GM19455 (cell line): ENCODE data around the gene SAP25.
"Not testable (repeated sequence)": the region's sequence is repeated elsewhere in the genome, so short reads cannot be mapped to it uniquely, and the experiment has no call there.

ENCODE experiments used
- ATAC-seq: cut with Tn5 transposase; IDR thresholded peaks from one replicate; pipeline ENCODE4 v1.9.1; 2021; ENCODE audit not compliant: unreplicated experiment

The SAP25 gene

DNA sequence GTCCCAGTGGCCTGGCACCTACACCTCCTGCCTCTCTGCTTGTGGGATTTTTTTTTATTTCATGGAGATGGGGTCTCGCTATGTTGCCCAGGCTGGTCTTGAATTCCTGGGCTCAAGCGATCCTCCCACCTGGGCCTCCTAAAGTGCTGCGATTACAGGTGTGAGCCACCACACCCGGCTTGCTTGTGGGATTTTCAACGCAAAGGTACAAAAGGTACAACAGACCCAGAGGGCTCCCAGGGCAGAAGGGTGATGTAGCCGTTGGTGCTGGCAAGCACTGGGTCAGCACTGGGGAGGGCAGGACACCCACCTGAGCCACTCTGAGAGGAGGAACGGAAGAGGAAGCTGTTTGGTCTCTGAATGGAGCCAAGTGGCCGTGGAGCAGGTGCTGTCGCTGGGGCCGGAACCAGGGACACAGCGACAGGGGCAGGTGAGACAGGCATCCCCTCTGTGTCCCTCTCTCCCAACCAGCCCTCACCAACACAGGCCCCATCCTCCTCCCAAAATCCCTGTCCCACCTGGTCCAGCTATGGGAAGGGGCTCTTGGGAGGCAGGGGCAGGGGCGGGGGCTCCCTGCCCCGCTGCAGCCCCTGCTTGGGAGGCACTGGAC lies 2.8 kb upstream of the SAP25 start:
- ATAC-seq: no peak

DNA sequence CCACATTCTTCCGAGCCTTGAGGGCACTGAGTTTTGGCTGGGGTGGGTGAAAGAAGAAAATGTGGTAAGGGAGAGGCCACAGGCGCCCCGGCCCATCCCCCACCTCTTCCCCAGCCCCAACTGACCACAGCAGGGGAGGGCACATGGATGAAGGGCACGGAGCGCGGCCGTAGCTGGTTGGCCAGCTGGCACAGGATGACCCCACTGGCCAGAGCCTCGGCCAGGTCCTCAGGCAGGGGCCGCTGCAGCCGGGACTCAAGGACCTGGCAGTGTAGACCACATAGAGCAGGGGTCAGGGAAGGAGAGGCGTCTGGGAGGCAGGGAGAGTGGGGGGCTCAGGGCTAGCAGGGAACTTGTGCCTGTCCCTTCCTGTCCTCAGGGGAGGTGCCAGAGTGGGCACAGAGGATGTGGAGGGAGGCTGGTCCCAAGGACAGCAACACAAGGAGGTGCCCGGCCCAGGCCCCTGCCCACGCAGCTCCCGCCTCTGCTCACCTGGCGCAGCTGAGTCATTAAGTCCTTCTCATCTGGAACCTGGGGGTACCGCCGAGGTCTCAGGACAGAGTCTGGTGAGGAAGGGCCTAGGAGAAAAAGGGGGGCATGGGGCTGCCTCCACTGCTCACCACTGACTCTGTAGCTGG lies 2.2 kb upstream of the SAP25 start:
- no peak for ATAC-seq

DNA sequence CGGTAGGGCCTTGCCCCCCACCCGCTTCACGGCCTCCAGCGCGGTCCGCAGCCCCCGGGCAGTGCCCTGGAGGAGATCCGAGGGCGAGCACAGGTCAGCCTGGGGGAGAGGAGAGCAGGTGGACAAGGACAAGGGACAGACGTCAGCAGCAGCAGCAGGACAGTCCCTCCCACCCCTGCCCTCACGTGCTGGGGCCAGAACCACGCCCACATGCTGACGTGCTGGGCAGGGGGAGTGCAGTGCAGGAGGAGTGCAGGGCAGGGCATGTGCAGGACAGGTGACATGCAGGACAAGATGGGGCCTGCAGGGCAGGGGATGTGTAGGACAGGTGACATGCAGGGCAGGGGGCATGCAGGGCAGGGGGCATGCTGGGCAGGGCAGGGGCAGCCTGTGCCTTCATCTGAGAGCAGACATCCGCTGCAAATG lies 1.5 kb upstream of the SAP25 start:
- ATAC-seq: no peak

DNA sequence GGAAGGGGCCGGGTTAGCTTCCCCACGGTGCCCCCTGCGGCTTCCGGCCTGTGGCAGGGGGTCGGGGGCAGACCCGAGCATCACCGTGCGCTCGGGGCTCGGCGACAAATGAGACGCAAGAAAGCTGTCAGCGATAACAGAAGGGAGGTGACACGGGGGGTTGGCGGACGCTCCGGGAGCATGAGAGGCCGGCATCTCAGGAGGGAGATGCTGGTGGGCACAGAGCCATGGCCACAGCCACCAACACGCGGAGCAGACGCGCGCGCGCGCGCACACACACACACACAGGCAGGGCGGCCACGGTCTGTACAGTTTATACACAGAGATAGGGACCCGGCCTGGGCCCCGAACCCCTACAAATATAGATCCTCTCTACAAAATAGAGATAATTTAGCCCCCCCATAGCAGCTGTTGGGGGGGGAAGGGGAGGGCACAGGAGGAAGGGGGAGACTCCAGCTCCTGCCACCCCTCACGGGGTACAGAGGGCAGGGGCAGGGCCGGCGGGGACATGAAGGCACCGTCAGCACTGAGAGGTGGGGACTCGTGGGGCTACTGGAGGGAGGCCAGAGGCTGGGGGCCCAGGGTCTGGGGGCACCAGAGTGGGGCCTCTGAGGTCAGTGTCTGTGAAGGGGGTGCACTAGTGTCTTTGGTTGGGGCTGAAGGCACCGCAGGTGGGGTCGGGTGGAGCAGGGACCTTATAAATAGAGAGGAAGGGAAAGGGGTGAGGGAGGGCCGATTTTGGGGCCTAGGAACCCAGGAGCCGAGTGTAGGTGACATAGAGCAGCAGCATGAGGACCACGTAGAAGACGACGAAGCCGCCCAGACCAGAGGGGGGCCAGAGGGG lies 884 bp upstream of the SAP25 start:
- no peak for ATAC-seq

DNA sequence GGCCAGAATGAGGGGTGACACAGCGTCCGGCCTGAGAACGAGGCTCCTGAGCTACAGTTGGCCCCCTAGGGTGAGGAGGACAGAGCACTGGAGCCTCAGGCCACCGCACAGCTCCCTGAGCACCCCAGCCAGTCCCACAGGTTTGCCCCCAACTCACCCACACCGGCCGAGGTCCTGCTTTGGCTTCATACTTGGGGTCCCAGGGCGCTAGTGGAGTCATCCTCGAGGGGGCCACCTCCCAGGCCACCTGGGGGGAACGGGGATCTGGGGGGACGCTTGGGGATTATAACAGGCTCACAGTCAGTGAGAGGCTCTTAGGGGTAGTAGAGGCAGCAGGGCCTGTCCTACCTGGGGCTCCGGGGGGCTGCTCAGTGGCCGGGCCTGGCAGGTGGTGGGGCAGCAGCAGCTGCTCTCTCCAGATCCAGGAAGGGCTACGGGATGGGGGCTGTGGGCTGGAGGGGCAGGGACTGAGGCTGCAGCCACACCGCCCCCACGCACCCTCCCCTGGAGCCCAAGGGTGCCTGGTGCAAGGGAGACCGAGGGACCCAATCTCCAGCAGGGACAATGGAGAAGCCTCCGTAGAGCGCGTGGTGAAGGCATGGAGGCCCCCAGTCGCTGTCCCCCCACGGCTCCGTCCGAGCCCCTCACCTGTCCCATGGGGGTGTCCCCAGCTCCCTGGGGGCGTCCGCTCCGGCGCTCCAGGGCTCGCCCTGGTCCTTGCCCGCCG lies 588 bp downstream of the SAP25 start:
- ATAC-seq: no peak

DNA sequence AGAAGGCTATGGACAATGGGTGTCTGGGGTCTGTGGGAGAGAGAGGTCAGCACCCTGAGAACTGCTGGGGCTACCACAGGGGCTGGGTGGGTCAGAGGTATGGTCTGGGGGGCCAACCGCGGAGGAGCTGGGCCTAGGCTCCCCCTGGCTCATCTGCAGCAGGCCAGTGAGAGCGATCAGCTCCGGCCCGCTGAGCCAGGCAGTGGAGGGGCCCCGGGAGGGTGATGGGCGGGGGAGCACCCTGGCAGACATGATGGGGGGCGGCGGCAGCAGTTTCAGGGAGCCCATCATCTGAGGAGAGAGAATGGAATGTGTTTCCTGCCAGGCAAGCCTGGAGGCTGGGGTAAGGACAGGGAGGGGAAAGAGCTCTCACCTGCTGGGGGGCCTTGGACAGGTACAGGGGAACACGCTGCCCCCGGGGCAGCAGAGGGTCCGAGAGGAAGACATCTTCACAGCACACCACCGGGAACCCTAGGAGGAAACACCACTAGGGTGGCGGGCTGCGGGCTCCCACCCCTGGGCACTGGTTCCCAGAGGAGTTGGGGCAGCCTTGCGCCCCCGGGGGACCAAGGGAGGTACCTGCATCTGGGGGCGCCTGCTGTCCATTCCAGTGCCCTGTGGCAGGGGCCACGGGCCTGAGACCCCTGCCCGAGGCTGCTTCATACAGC lies 1.3 kb downstream of the SAP25 start:
- ATAC-seq: no peak

DNA sequence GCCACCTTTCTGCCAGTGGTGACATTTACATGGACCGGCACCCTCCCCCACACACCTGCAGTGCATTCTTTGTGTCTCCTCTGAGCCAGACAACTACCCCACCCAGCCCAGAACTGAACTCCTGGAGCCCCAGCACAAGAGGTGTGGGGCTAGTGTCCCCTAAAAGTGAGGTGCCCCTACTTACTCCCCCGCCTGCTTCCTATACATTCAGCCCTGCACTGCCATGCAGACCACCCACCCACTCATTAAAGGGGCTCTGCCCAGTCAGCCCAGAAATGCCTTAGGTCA lies 1.9 kb downstream of the SAP25 start:
- ATAC-seq: no peak

DNA sequence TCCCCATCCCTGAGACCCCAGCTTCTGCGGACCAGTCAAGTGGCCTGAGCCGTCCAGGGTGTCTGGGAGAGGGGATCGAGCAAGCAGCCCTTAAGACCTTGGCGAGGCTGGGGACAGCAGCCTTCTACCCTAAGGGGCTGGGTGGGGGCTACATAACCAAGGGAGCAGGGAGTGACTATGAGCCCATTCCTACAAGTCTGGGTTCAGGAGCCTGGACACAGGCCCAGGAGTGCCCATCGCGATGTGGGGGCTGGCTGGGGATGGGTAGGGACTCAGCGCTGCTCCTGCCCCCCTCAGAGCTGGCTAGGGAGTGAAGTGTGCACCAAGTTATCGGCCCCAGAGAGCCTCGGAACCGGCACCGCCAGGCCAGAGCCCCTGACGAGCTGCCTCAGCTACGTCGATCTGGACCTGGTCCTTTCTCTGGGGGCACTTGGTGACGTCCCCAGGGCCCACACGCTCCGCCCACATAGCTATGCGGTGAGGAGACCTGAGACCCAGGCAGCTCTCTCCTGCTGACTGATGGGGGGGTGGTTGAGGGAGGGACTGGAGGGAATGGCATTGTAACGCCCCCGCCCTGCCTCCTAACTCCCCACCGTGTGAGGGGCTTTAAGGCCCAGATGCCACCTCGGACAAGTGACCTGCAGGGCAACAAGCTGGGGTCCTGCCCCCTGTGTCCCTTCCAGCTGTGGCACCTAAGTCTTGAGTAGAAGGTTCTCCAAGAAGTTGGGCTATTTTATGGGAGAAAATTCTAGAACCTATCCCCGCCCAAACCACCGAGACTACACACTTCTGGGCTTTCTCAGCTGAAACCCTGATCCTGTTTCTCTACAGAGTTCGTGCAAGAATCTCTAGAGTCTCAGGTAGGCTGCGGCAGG lies 2.5 kb downstream of the SAP25 start:
- no peak for ATAC-seq

DNA sequence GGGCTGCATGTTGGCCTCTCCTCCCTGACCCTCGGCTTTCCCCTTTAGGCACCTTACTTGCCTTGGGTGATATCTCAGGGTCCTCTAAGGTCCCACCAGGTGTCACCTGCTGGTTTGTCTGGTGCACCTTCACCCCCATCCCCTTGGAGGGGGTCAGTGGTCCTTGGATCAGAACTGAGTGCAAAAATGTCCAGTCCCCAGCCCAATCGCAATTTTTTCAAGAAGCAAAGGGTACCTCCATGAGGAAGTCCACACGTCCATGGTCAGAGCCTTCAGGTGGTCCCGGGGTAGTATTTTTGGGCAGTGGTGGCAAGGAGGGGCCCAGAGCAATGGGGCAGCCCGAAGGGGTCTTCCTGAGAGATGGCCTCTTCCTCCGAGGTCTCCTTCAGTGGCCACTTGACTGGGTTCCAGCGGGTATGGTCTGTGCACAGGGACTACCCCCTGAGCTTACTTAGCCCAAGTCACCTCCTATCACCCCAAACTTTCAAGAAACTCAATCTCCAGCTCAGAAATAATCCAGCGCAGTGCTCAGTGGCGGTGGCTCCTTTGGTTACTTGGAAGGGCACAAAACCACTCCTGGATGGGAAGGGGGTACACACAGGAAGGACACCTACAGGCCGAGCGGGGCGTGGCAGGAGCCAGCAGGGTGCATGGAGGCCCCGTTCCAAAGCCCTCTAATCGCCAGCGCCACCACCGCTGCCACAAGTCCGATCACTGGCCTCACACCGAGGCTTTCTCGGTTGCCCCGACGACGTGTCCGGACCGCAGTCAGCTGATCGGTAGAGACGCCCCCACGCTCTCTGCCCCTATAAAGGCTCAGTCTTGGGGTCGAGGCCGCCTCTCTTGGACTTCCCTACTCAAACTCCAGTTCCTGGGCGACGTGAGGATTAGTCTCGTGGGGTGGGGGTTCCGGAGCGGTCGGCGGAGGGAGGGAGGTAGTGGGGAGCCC lies 4.5 kb downstream of the SAP25 start:
- ATAC-seq: no peak

DNA sequence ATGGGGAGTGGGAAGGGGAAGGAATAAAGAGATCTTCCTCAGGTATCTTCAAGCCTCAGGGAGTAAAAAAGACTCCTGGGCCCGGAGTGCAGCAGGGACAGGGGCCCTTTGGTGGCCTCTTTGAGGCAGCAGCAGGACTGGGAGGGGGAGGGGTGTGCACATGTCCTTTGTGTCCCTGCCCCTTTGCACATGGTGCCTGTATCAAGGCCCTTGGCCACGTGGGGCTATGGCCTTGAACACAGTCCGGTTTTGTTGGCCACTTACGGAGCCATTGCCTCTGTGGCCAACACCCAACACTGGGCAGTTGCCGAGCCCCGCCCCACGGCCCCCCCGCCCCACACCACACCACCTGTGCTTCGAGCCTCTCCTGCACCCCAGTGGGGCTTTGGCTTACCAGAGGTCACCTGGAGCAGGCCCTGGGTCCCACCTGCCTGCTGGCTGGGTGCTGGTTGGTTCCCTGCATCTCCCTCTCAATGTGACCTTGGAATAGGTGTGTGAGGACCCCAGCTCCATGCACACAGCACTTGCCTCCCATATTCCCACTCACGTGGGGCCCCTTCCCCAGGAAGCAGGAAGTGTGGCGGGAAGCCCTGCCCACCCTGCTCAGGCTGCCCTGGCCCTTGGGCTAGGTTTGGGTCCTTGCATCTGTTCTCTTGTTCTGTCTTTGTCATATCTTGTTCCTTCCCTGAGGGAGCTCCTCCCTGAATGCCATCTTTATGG lies 5.4 kb downstream of the SAP25 start:
- no peak for ATAC-seq

DNA sequence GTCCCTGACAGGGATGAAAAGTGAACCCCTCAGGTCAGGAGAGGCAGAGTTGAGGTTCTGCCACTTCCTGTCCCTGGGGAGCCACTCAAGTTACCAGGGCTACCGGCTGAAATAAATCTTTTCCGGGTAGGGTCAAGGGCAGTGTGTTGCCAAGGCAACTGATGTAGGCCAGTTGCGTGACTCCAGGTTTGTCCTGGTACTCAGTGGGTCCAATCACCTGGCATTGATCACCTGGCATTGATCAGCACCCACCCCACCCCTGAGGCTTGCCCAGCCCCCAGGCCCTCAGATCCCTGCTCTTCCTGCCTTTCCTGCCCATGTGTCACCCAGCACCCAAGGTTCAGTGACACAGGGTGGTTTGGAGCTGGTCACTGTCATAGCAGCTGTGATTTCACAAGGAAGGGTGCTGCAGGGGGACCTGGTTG lies 5.9 kb downstream of the SAP25 start:
- no peak for ATAC-seq

DNA sequence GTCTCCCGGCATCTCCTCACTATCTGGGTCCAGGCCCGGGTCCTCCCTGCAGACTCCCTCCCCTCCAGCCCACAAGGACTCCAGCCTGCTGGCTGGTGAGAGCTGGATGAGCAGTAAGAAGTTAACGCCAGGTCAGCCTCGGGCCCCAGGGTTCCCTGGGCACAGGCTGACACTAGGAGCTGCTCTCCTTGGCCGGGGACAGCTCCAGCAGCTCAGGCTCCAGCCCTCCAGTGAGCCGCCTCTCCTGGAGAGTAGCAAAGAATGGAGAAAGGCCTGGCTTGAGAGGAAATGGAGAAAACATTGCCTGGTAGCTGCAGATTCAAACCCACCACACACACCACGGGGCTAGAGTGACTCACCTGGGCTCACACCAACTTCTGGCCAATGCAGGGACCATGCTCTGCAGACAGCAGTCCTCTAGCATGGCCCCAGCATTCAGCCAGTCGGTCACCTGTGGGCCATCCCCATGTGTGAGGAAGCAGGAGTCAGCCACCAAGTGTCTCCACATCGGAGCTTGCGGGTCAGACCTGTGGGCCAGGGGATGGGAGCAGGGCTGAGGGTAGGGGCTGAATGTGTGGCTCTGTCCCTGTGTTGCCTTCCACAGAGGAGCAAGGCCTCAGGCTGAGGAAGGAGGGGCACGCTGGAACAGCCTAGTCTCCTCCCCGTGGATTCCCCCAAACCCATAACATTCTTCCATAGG lies 6.5 kb downstream of the SAP25 start:
- ATAC-seq: no peak

DNA sequence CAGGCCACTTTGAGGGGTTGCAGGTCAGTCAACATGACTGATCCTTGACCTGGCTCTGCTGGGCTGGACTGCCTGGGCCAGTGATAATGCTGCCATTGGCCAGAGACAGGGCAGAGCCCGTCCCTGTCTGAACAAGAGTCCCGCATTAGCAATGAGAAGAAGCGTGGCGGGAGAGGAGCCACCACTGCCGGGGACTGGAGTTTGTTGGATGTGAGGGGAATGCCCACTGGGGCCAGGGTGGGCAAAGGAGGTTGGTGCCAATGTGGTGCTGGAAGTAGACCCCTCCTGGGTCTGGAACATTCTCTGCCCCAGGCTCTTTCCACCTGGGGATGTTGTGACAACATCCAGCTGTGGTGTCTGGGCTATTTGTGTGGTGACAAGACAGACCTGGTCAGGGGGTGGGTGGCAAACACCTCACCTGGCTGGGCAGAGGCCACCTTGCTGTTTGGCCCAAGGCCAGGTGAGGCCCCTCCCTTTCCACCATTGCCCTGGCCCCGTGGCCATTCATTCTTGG lies 7.6 kb downstream of the SAP25 start:
- ATAC-seq: no peak

DNA sequence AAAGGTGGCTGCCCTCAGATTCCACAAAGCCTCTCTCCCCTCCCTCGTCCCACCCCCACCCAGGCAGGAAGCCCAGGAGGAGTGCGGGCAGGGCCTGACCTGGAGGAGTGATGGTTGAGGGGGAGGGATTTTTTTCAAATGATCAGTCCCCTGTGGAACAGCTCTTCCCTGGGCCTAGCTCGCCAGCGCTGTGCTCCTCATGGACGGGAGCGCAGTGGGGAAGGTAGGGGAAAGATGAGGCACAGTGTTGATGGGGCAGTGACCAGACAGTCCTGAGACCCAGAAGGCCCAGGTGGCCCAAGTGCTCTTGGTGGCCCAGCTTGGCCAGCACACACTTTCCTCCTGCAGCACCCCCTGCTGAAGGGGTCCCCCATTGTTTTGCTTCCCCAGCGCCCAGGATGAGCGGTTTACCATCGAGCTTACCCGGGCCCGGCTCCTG lies 8.5 kb downstream of the SAP25 start:
- no peak for ATAC-seq

DNA sequence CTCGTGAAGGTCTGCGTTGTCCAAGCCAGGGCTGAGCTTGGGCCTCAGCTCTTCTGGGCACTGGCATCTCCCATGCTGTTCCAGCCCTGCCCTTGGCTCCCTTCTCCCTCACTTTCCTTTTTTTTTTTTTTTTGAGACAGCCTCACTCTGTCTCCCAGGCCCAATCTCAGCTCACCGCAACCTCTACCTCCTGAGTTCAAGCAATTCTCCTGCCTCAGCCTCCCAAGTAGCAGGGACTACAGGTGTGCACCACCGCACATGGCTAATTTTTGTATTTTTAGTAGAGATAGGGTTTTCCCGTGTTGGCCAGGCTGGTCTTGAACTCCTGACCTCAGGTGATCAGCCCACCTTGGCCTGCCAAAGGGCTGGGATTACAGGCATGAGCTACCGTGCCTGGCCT lies 9.3 kb downstream of the SAP25 start:
- ATAC-seq: not testable (repeated sequence)

DNA sequence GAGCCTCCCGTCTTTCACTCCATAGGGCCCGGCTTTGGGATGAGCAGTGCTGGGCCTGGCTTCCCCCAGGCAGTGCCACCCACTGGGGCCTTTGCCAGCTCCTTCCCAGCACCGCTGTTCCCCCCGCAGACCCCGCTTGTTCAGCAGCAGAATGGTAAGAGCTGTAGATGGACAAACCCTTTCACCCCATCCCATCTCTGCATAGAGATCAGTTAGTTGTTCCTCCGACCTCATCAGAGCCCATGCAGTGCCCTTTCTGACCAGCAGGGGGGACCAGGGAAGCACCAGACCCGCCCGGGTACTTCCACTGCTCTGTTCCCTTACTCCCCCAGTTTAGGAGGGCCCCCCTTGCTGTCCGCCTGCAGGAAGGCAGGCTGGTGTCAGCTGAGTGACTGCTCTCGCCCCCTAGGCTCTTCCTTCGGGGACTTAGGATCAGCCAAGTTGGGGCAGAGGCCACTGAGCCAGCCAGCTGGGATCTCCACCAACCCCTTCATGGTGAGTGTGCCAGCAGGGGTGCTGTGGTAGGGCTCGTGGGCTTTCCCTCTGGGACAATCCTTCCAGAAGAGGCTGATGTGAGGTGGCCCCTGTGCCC lies 9.8 kb downstream of the SAP25 start:
- ATAC-seq: no peak

DNA sequence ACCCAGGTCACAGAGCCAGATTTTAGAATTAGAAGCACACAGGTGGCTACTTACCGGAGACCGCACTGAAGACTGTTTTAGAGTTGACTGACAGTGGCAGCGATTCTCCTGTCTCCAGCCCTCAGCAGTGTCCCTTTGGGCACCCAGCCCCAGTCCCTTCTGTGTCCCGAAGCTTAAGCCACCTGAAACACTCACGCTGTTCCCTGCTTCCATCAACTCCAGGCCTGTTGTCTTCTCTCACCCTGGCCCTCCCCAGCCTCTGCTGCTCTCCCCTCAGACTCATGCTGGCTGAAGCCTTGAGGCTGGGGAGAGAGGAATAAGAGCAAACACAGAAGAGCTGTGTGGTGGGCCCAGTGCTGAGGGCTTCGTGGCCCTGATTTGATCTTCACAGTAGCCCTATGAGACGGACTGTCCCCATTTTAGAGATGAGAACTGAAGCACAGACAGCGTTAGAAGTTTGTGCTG lies 10.6 kb downstream of the SAP25 start:
- no peak for ATAC-seq
